Adrenal gland (tissue), 12 donors: Measurements from ENCODE around the gene EIF3M. TPM values are rescaled to one million over a fixed set of nuclear protein-coding genes. Genes with fewer than 3 reads are reported as not detected.

Experiments
- DNase-seq, 7 donors: peaks; one replicate each; pipeline ENCODE4 v3.0.0-alpha.2; 2019 to 2020
- H3K27ac ChIP-seq, 5 donors: fragments of 200-600 bp; sonication (generic) in 4 of 5; 1 replicate in 3 of 5; 2 replicates in 2 of 5; pipeline versions ENCODE4 v1.5.1 to v1.8.0; 2016 to 2020; ENCODE audit warnings: mild to moderate bottlenecking in 1 of 5
- H3K27me3 ChIP-seq: fragments of 200-600 bp; 2 replicates; pipeline ENCODE4 v1.8.0; 2021
- H3K36me3 ChIP-seq, 2 donors: fragments of 200-600 bp; replicated peaks in 1 of 2; 1 replicate in 1 of 2; 2 replicates in 1 of 2; pipeline versions ENCODE4 v1.5.1 to v1.8.0; 2018 to 2022
- H3K4me1 ChIP-seq, 2 donors: fragments of 200-600 bp; replicated peaks in 1 of 2; 1 replicate in 1 of 2; 2 replicates in 1 of 2; pipeline versions ENCODE4 v1.5.1 to v1.8.0; 2018 to 2021
- H3K4me3 ChIP-seq, 4 donors: fragments of 200-600 bp; sonication (generic) in 3 of 4; one replicate each; pipeline ENCODE4 v1.5.1; 2016 to 2018
- H3K9me3 ChIP-seq, 3 donors: fragments of 200-600 bp; sonication (generic) in 1 of 3; replicated peaks in 1 of 3; 1 replicate in 2 of 3; 2 replicates in 1 of 3; pipeline versions ENCODE4 v1.5.1 to v1.8.0; 2016 to 2021
- POLR2A ChIP-seq, 2 donors: fragments of 450-650 bp; IDR thresholded peaks; one replicate each; pipeline ENCODE4 v1.6.1; 2017; ENCODE audit warnings: antibody characterized with exemption in 2 of 2, mild to moderate bottlenecking in 2 of 2, moderate library complexity in 1 of 2
- WGBS, 4 donors: extraction: QIAGEN DNeasy Blood & Tissue Kit in 2 of 4; methylation state at CpG; one replicate each; pipeline versions ENCODE4 v1.1.5 to v1.1.7; 2013 to 2017; 5-methylcytosine and 5-hydroxymethylcytosine counted together
- intact Hi-C, 2 donors: fragments of 100-400 bp; cut with DNase I; formaldehyde crosslinking; loops; one replicate each; pipeline versions ENCODE4 v1.14.1 to v1.15.0; 2022 to 2023
- polyA plus RNA-seq, 3 donors: library from polyadenylated mRNA; stranded (reverse); fragments of 200-250 nt in 2 of 3; fragments of 350-450 nt in 1 of 3; fragmentation: Illumina TruSeq in 1 of 3; extraction: RNeasy Lipid Tissue Mini Kit (QIAGEN cat#74804) in 1 of 3; gene quantifications; one replicate each; pipeline ENCODE4 v1.2.3, GENCODE V29; 2013 to 2014
- total RNA-seq, 9 donors: library from RNA; depleted of rRNA in 4 of 9; stranded (reverse); fragments of >200 nt in 4 of 9; fragments of 120-200 nt in 1 of 9; fragmentation: NEBNext Ultra II Directional in 1 of 9; extraction: Animal tissue kit (Norgen Biotek cat#: 25700) in 1 of 9; gene quantifications; one replicate each; pipeline versions ENCODE4 v1.1.0 to v1.2.4, GENCODE V29; 2013 to 2023
- TF ChIP-seq, protein P1 (sequence below), 6 experiments: fragments of 450-650 bp in 4 of 6; fragments of 200-600 bp in 2 of 6; sonication (generic) in 1 of 6; IDR thresholded peaks; 1 replicate in 5 of 6; 2 replicates in 1 of 6; pipeline versions ENCODE4 v1.5.1 to v1.8.0; 2016 to 2021; ENCODE audit warnings: antibody characterized with exemption in 6 of 6, mild to moderate bottlenecking in 2 of 6, moderate library complexity in 1 of 6
- donor health status: healthy with polysubstance abuse.
- donor health status: Bipolar disorder and iron deficiency.
- donor health status: DM: yes; HTN: yes; CAD: no.
- donor health status: DM: no; HTN: no; CAD: no.
- donor health status: DM: no; HTN: no; CAD: no.
- donor health status: DM: yes; HTN: yes; CAD: no.

The EIF3M gene
- total and polyA plus RNA-seq, 12 donors, result 174 to 761 (median 311) TPM

DNA sequence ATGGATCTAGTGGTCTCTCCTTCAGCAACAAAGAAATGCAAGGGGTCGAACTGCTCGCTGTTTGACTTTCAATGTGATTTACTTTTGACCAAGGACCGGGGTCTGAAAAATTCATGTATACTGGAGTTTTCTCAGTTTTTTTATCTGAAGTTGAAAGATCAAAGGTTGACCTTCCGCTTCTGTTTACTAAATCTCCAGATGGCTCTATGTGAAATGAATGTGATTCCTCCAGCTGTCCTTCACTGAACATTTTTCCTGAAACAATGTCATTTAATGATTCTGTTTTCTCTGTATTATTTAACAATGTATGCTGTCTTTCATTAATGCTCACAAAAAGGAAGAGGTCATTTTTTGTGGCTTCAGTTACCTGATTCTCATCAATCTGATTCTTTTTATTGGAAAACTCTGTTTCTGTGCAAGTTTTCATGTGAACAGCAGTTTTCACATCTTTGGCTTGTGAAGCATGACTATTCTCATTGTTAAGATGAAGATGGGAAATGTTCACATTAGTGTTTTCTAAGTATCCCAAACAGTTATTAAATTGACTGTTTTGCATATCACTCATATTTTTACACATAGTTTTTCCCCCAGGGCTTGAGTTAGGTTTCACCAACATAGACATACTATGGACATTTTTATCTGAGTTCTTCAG lies 30.0 kb downstream of the EIF3M start:
- Histone ChIP-seq H3K27ac (no peak overlapping the region), H3K4me3 (no peak overlapping the region), H3K27me3 (no peaks in the 10 kb centered on the region), H3K9me3 (no peaks in the 10 kb centered on the region), H3K36me3 (no peaks in the 10 kb centered on the region), H3K4me1 (peaks cover 0 to 6% of the 10 kb centered on the region in 2 donors)
- intact Hi-C loops, result no loop called here
- TF ChIP-seq, protein P1, sequence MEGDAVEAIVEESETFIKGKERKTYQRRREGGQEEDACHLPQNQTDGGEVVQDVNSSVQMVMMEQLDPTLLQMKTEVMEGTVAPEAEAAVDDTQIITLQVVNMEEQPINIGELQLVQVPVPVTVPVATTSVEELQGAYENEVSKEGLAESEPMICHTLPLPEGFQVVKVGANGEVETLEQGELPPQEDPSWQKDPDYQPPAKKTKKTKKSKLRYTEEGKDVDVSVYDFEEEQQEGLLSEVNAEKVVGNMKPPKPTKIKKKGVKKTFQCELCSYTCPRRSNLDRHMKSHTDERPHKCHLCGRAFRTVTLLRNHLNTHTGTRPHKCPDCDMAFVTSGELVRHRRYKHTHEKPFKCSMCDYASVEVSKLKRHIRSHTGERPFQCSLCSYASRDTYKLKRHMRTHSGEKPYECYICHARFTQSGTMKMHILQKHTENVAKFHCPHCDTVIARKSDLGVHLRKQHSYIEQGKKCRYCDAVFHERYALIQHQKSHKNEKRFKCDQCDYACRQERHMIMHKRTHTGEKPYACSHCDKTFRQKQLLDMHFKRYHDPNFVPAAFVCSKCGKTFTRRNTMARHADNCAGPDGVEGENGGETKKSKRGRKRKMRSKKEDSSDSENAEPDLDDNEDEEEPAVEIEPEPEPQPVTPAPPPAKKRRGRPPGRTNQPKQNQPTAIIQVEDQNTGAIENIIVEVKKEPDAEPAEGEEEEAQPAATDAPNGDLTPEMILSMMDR (IDR thresholded peaks at IDR 0.05), result no peak
- TF ChIP-seq POLR2A (IDR thresholded peaks at IDR 0.05), result no peak
- no peak for DNase-seq
- 29 to 41% (median 32%) methylated on average over 4 of the region's 4 CpGs for WGBS, 4 donors

DNA sequence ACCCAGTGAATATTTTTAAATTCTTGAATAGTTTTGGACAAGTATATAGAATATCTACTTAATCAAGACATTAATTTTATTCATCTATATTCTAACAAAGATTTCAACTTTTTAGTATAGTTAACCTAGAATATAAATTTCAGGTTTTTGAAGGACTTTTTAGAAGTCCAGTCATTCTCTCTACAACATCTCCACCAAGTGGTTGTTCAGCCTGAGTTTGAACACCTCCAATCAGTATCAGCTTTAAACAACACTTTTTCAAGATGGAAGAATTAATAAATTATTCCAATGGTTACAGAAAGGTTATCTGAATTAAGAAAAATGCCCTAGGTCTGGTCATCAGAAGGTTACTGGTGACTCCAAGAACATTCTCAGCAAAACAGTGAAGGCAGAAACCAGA lies 31.8 kb downstream of the EIF3M start:
- H3K4me1 ChIP-seq, result peaks cover 0 to 6% of the 10 kb centered on the region in 2 donors
- no peak for DNase-seq
- H3K27me3 ChIP-seq, result no peaks in the 10 kb centered on the region
- intact Hi-C loops, result no loop called here
- no peak overlapping the region for H3K27ac ChIP-seq
- TF ChIP-seq, protein P1 (IDR thresholded peaks at IDR 0.05), result peak in 2 of 6 experiments; percentile 8 to 22
- no peak for TF ChIP-seq POLR2A (IDR thresholded peaks at IDR 0.05)
- no peaks in the 10 kb centered on the region for H3K9me3 ChIP-seq
- H3K36me3 ChIP-seq, result no peaks in the 10 kb centered on the region
- no peak overlapping the region for H3K4me3 ChIP-seq

DNA sequence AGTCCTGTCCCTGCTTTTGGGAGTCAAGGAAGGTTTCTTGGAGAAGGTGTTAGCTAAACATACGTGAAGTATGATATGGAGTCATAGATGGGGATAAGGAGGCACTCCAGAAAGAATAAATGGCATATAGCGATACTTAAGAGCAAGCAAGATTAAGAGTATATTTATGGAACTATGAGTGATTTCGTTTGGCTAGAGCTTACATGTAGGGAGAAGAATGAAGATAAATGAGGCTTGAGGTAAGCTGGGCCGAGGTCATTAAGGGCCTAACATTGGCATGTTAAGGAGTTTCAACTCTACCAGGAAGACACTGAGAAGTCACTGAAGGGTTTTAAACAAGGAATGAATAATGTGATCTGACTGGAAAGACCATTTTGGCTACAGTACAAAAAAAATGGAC lies 33.3 kb downstream of the EIF3M start:
- intact Hi-C loops, result no loop called here
- TF ChIP-seq POLR2A (IDR thresholded peaks at IDR 0.05), result no peak
- TF ChIP-seq, protein P1 (IDR thresholded peaks at IDR 0.05), result no peak

DNA sequence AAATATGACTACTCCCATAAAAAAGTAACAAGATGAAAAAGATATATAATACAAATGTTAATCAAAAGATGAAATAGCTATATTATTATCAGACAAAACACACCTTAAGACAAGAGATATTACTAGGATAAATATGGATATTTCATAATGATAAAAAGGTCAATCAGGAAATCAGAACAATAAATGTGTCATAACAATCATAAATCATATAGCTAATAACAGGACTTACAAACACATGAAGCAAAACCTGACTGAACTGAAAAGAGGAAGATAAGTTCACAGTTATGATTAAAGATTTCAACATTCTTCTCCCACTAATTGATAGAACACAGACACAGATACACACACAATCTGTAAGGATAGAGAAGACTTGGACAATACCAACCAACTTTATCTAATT lies 47.2 kb downstream of the EIF3M start:
- no peak overlapping the region for H3K27ac ChIP-seq
- intact Hi-C loops, result no loop called here

More for the DNA sequence above, 33.3 kb downstream of the EIF3M start:
- Histone ChIP-seq H3K27me3 (no peaks in the 10 kb centered on the region), H3K27ac (no peak overlapping the region), H3K36me3 (no peaks in the 10 kb centered on the region), H3K4me3 (no peak overlapping the region), H3K9me3 (no peaks in the 10 kb centered on the region), H3K4me1 (peaks cover 0 to 6% of the 10 kb centered on the region in 2 donors)
- DNase-seq, result no peak
- WGBS, 4 donors, result 76 to 81% (median 80%) methylated on average over 4 of the region's 4 CpGs

More for the DNA sequence above, 47.2 kb downstream of the EIF3M start:
- DNase-seq, result no peak
- Histone ChIP-seq H3K4me1 (no peaks in the 10 kb centered on the region), H3K27me3 (no peaks in the 10 kb centered on the region), H3K36me3 (no peaks in the 10 kb centered on the region), H3K4me3 (no peak overlapping the region), H3K9me3 (no peaks in the 10 kb centered on the region)
- TF ChIP-seq, protein P1 (IDR thresholded peaks at IDR 0.05), result no peak
- no peak for TF ChIP-seq POLR2A (IDR thresholded peaks at IDR 0.05)
